Measurements from ENCODE around the gene C2CD4D.
"Not testable (repeated sequence)": the region's sequence is repeated elsewhere in the genome, so short reads cannot be mapped to it uniquely, and the experiment has no call there.

C2CD4D gene

GRCh38 chr1:151839457-151840403 is at the start of gene C2CD4D:
TSS of gene C2CD4D (minus strand) at chr1:151839820. CDS start at chr1:151838989, 831 bp downstream.
- DNase-seq (ENCODE audit: low read depth in 3 of 3) = peak; percentile 45 to 69 (median 46)

- DNase-seq (ENCODE audit: low read depth in 3 of 3) = no peak
Observed at GRCh38 chr1:151888972-151889570, 49.5 kb upstream of the C2CD4D start.

DNA sequence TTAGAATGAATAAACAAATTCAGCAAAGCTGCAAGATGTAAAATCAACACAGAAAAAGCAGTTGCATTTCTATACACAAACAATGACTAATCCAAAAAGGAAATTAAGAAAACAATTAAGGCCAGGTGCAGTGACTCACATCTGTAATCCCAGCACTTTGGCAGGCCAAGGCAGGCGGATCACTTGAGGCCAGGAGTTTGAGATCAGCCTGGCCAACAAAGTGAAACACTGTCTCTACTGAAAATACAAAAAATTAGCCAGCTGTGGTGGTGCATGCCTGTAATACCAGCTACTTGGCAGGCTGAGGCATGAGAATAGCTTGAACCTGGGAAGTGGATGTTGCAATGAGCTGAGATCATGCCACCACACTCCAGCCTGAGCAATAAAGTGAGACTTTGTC is 47.4 kb upstream of the C2CD4D start:
- no peak for DNase-seq (ENCODE audit: low read depth in 3 of 3)

GRCh38 chr1:151885479-151885878 is 45.9 kb upstream of the C2CD4D start:
- no peak for DNase-seq (ENCODE audit: low read depth in 3 of 3)

DNA sequence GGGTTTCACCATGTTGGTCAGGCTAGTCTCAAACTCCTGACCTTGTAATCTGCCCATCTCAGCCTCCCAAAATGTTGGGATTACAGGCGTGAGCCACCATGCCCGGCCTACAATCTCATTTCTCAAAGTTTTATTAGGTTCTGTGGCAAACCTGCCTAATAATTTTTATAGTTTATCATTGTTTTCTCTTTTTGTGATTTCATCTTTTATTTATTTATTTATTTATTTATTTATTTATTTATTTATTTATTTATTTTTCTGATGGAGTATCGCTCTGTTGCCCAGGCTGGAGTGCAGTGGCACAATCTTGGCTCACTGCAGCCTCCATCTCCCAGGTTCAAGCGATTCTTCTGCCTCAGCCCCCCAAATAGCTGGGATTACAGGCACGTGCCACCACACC is 45.3 kb upstream of the C2CD4D start:
- not testable (repeated sequence) for DNase-seq (ENCODE audit: low read depth in 3 of 3)

GRCh38 chr1:151884445-151884844 is 44.8 kb upstream of the C2CD4D start:
- not testable (repeated sequence) for DNase-seq (ENCODE audit: low read depth in 3 of 3)

DNA sequence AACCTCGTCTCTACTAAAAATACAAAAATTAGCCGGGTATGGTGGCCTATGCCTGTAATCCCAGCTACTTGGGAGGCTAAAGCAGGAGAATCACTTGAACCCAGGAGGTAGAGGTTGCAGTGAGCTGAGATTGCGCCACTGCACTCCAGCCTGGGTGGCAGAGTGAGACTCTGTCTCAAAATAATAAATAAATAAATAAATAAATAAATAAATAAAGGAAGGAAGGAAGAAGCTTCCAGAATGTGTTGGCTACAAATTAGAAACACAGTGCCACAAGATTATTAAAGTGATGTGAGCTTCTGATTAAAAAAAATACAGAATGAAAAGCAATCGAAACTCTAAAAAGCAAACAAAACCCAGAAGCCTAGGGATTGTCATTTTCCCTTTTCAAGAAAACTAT is 44.3 kb upstream of the C2CD4D start:
- not testable (repeated sequence) for DNase-seq (ENCODE audit: low read depth in 3 of 3)

- DNase-seq (ENCODE audit: low read depth in 3 of 3) = not testable (repeated sequence)
Observed at GRCh38 chr1:151882918-151883317, 43.3 kb upstream of the C2CD4D start.

DNA sequence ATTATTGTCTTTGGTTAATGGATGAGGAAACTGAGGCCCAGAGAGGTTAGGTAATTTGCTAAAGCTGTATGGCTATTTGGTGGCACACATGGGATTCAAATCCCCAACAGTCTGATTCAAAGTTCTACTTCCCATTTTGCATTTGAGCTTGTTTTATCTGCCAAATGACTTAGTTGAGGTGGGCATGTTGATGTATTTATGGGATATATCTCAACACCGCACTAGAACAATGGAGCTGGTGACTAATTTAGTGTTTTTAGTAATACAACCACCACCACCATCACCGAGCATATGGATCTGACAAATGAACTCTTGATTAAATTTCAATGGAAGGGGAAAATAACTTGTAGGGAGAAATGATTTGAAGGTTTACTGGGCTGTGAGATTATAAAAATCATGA is 42.8 kb upstream of the C2CD4D start:
- DNase-seq (ENCODE audit: low read depth in 3 of 3) = no peak

- DNase-seq (ENCODE audit: low read depth in 3 of 3) = no peak
Observed at GRCh38 chr1:151881479-151881878, 41.9 kb upstream of the C2CD4D start.

DNA sequence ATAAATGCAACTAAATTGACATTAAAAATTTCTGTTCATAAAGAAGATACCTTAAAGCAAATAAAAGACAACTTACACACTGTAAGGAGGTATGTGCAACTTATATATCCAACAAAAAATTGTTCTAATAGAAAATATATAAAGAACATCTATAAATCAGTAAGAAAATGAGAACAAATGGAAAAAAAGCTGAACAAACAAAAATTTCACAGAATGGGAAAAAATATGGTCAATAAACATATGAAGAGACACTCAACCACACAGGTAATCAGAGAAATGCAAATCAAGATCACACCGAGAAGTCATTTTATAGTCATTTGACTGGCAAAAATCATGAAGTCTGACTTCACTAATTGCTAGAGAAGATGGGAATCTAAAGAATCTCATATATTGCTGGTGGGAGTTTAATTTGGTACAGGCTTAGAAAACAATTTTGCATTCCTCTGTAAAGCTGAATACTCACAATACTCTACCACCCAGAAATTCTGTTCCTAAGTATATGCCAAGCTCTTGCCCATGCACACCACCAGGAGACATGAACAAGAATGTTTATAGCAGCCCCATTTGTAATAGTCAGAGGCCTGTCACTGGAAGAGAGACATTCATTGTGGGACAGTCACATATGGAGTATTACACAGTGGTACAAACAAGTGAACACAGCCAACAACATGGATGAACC is 35.9 kb upstream of the C2CD4D start:
- no peak for DNase-seq (ENCODE audit: low read depth in 3 of 3)

DNA sequence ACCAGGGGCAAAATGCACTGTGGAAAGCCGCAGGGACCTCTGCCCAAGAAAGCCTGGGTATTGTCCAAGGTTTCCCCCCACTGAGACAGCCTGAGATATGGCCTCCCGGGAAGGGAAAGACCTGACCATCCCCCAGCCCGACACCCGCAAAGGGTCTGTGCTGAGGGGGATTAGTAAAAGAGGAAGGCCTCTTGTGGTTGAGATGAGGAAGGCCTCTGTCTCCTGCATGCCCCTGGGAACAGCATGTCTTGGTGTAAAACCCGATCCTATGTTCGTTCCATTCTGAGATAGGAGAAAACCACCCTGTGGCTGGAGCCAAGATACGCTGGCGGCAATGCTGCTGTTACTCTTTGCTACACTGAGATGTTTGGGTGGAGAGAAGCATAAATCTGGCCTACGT is 33.2 kb upstream of the C2CD4D start:
- DNase-seq (ENCODE audit: low read depth in 3 of 3) = not testable (repeated sequence)

DNA sequence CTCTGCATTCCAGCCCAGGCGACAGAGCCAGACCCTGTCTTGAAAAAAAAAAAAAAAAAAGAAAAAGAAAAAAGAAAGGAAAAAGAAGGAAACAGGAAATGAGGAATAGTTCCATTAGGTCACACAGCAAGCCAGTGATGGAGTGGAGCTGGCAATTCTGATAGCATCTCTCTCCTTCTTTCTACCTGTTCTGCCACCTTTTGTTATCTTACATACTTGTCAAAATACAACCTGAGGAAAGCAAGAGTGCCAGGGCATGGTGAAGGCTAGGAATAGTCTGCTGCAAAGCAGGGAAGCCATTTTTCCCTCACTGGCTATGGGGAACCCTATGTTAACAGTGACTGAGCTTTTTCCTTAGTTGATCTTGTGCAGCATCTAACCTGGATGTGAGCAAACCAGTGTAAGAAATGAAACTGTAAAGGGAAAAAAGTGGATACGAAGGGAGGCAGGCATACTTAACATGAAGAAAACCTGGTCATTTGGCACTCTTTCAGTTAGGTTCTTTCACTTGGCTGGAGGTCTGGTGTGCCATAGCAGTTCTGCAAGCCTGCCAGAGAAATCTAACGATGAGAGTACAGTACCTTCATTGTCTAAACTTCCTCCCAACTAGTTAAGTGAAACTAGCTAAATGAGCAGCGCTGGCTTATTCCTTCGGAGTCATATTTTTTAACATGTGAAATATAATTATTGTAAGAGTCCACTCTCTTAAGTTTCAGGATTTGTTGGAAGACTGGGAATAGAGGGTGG is 31.8 kb upstream of the C2CD4D start:
- no peak for DNase-seq (ENCODE audit: low read depth in 3 of 3)

- DNase-seq (ENCODE audit: low read depth in 3 of 3) = no peak
Observed at GRCh38 chr1:151868486-151868885, 28.9 kb upstream of the C2CD4D start.

- no peak for DNase-seq (ENCODE audit: low read depth in 3 of 3)
Observed at GRCh38 chr1:151867765-151868411, 28.3 kb upstream of the C2CD4D start.

DNA sequence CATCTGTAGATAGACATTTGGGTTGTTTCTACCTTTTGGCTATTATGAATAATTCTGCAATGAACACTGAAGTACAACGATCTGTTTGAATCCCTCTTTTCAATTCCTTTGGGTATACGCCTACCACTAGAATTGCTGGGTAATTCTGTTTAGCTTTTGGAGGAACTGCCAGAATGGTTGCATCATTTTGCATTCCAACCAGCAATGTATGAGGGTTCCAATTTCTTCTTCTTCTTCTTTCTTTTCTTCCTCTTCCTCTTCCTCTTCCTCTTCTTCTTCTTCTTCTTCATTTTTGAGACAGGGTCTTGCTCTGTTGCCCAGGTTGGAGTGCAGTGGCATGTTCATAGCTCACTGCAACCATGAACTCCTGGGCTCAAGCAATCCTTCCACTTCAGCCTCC is 27.7 kb upstream of the C2CD4D start:
- no peak for DNase-seq (ENCODE audit: low read depth in 3 of 3)

- DNase-seq (ENCODE audit: low read depth in 3 of 3) = no peak
Observed at GRCh38 chr1:151864411-151864810, 24.8 kb upstream of the C2CD4D start.

DNA sequence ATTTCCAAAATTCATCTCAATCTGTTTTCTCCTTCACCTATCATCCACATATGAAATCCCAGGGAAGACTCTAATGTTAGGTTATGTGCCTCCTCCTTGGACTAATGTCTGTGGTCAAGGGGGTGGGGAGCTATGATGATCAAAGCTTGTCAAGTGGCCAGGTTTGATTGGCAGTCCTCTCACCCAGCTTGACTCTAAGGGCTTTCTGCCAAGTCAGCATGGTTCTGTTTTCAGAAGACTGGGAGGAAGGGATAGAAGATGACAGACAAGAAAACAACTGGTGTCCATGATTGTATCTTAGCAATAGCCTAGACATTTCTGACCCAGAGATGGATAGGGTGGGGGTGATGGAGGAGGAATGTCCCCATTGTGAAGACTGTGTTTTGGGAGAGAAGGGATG is 23.0 kb upstream of the C2CD4D start:
- no peak for DNase-seq (ENCODE audit: low read depth in 3 of 3)

GRCh38 chr1:151860504-151861187 is 21.0 kb upstream of the C2CD4D start:
- DNase-seq (ENCODE audit: low read depth in 3 of 3) = no peak

- DNase-seq (ENCODE audit: low read depth in 3 of 3) = no peak
Observed at GRCh38 chr1:151859891-151860293, 20.3 kb upstream of the C2CD4D start.
